DND-41 (cell line): ENCODE measurements around the gene CDH5.

ENCODE experiments used
- ATAC-seq: fragments of 200-7000 bp; cut with Tn5 transposase; 3 replicates; pipeline ENCODE4 v1.9.1; 2021; ENCODE audit warnings: low read depth; ENCODE audit not compliant: insufficient read depth
- DNase-seq: peaks from one replicate; pipeline ENCODE4 v3.0.0-alpha.2; 2020
- H2AFZ ChIP-seq: 2 replicates; pipeline ENCODE4 v1.6.0; 2012; ENCODE audit warnings: low read depth, low read length
- H3K27ac ChIP-seq: 2 replicates; pipeline ENCODE4 v1.5.1; 2012; ENCODE audit warnings: low read length, inconsistent platforms
- H3K27me3 ChIP-seq: fragments of 200-600 bp; sonication (generic); 2 replicates; pipeline ENCODE4 v1.6.0; 2012; ENCODE audit warnings: low read length, mild to moderate bottlenecking, inconsistent platforms; ENCODE audit not compliant: insufficient read depth, poor library complexity
- H3K36me3 ChIP-seq: 2 replicates; pipeline ENCODE4 v1.5.1; 2012; ENCODE audit warnings: low read length, inconsistent platforms; ENCODE audit not compliant: insufficient read depth
- H3K4me1 ChIP-seq: 2 replicates; pipeline ENCODE4 v1.5.1; 2012; ENCODE audit warnings: mild to moderate bottlenecking, low read length; ENCODE audit not compliant: insufficient read depth
- H3K4me2 ChIP-seq: 2 replicates; pipeline ENCODE4 v1.6.0; 2012; ENCODE audit warnings: mild to moderate bottlenecking, moderate library complexity, low read length, inconsistent platforms; ENCODE audit not compliant: insufficient read depth
- H3K4me3 ChIP-seq, 2 experiments: fragments of 200-600 bp in 1 of 2; shearing (Covaris generic) in 1 of 2; 2 replicates each; pipeline ENCODE4 v1.5.1; 2012 to 2016; ENCODE audit warnings: inconsistent platforms in 2 of 2, low read length in 2 of 2, mild to moderate bottlenecking in 2 of 2, low read depth in 1 of 2, moderate library complexity in 1 of 2
- H3K79me2 ChIP-seq: 2 replicates; pipeline ENCODE4 v1.6.0; 2012; ENCODE audit warnings: low read length, inconsistent platforms; ENCODE audit not compliant: insufficient read depth
- H3K9ac ChIP-seq: 2 replicates; pipeline ENCODE4 v1.6.0; 2012; ENCODE audit warnings: low read depth, mild to moderate bottlenecking, inconsistent platforms, low read length, moderate library complexity
- H3K9me3 ChIP-seq: 2 replicates; pipeline ENCODE4 v1.5.1; 2012; ENCODE audit warnings: low read length, moderate library complexity, mild to moderate bottlenecking, inconsistent platforms; ENCODE audit not compliant: insufficient read depth, severe bottlenecking
- H4K20me1 ChIP-seq: 2 replicates; pipeline ENCODE4 v1.6.0; 2012; ENCODE audit warnings: low read length; ENCODE audit not compliant: insufficient read depth
- EZH2 ChIP-seq: IDR thresholded peaks from 3 replicates; pipeline ENCODE4 v1.6.1; 2012; ENCODE audit warnings: borderline replicate concordance, low read depth, mild to moderate bottlenecking, moderate library complexity, low read length, inconsistent platforms; ENCODE audit not compliant: severe bottlenecking
- TF ChIP-seq, protein P1 (sequence below): IDR thresholded peaks from 2 replicates; pipeline ENCODE4 v1.5.1; 2012; ENCODE audit warnings: borderline replicate concordance, low read length, moderate library complexity, mild to moderate bottlenecking; ENCODE audit not compliant: poor library complexity, severe bottlenecking; ENCODE audit errors: extremely low read depth

The CDH5 gene

GRCh38 chr16:66427871-66428681 is 61.6 kb downstream of the CDH5 start:
- no peak overlapping the region for H3K4me3 ChIP-seq
- H3K4me2 ChIP-seq: no peak overlapping the region
- no peak overlapping the region for H2AFZ ChIP-seq

DNA sequence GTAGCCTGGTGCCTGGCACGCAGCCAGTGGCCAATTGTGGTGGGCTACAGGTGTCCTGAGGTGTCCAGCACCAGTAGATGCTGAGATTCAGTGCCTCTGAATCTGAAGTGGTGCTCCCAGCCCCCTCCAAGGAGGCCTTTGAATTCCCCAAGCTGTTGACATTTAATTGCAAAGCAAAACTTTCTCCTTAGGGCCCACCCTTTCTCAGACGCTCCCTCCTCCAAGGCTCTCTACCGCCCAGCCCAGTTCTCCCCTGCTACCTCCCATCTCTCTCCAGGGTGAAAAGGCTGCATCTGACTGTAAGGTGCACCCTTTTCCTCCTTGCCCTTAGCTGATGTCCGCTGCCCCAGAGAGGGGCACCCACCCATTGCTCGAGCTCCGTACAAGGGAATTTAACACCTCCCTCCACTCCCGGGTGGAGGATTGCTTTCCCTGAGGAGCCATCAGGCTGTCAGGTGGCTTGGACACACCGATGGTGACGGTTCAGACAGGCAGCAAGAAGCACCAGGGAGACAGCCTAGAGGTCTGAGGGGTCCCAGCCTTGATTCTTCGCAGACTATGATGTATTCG is 62.3 kb downstream of the CDH5 start:
- H3K4me3 ChIP-seq: no peak overlapping the region
- no peaks in the 10 kb centered on the region for H3K9me3 ChIP-seq
- peaks cover 11% of the 10 kb centered on the region for H3K27me3 ChIP-seq
- no peak overlapping the region for H2AFZ ChIP-seq
- no peaks in the 10 kb centered on the region for H3K79me2 ChIP-seq
- H4K20me1 ChIP-seq: no peaks in the 10 kb centered on the region
- no peak overlapping the region for H3K9ac ChIP-seq
- H3K4me1 ChIP-seq: no peaks in the 10 kb centered on the region
- no peak for TF ChIP-seq EZH2
- TF ChIP-seq, protein P1, sequence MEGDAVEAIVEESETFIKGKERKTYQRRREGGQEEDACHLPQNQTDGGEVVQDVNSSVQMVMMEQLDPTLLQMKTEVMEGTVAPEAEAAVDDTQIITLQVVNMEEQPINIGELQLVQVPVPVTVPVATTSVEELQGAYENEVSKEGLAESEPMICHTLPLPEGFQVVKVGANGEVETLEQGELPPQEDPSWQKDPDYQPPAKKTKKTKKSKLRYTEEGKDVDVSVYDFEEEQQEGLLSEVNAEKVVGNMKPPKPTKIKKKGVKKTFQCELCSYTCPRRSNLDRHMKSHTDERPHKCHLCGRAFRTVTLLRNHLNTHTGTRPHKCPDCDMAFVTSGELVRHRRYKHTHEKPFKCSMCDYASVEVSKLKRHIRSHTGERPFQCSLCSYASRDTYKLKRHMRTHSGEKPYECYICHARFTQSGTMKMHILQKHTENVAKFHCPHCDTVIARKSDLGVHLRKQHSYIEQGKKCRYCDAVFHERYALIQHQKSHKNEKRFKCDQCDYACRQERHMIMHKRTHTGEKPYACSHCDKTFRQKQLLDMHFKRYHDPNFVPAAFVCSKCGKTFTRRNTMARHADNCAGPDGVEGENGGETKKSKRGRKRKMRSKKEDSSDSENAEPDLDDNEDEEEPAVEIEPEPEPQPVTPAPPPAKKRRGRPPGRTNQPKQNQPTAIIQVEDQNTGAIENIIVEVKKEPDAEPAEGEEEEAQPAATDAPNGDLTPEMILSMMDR: no peak
- H3K36me3 ChIP-seq: no peaks in the 10 kb centered on the region
- H3K27ac ChIP-seq: no peak overlapping the region
- H3K4me2 ChIP-seq: no peak overlapping the region
- no peak for ATAC-seq
- no peak for DNase-seq

More at GRCh38 chr16:66427871-66428681, 61.6 kb downstream of the CDH5 start:
- Histone ChIP-seq H3K36me3 (no peaks in the 10 kb centered on the region), H3K27me3 (peaks cover 11% of the 10 kb centered on the region), H3K9ac (no peak overlapping the region), H3K27ac (no peak overlapping the region), H3K79me2 (no peaks in the 10 kb centered on the region), H3K4me1 (no peaks in the 10 kb centered on the region), H4K20me1 (no peaks in the 10 kb centered on the region), H3K9me3 (no peaks in the 10 kb centered on the region)
- DNase-seq (no peak), ATAC-seq (no peak)
- TF ChIP-seq, protein P1: no peak
- no peak for TF ChIP-seq EZH2

DNA sequence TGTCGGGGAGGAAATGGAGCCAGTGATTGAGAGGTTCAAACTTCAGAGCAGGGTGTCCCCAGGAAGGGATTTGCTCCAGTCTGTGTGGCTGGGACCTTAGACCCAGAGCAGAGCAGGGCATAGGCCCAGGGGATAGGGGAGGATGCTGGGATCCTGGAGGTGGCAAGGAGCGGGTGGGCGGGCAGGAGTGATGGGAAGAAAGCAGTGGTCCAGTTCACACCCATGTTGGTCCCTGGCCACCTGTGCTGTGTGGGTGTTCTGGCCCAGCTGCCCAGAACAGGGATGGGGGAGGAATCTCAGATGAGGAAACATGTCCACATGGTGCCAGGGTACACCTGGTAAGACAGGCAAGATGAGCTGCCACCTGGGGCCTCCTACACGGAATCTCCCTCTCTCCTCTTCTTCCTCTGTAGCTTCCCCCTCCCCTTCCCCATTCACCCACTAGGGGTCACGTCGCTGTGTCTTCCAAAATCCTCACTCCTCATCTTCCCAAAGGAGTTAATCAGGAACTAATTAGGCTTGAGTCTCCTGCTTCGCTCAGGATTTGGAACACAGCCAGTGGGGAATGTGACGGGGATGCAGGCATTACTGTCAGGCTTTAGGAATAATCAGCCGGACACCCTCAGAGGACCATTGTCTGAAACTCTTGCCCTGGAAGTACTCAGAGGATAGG is 62.9 kb downstream of the CDH5 start:
- Histone ChIP-seq H3K27me3 (peaks cover 11% of the 10 kb centered on the region), H3K79me2 (no peaks in the 10 kb centered on the region), H3K27ac (no peak overlapping the region), H3K4me1 (no peaks in the 10 kb centered on the region), H2AFZ (no peak overlapping the region), H3K36me3 (no peaks in the 10 kb centered on the region), H3K4me3 (no peak overlapping the region), H4K20me1 (no peaks in the 10 kb centered on the region), H3K9ac (no peak overlapping the region), H3K9me3 (no peaks in the 10 kb centered on the region), H3K4me2 (no peak overlapping the region)
- ATAC-seq (no peak), DNase-seq (no peak)
- TF ChIP-seq EZH2: no peak
- TF ChIP-seq, protein P1: no peak
